22Rv1 (cell line): ENCODE data around the gene FSD1.

Source experiments
- H3K27ac ChIP-seq: fragments of 450-650 bp; 2 replicates; pipeline ENCODE4 v1.5.1; 2017
- ZFX ChIP-seq: fragments of 450-650 bp; IDR thresholded peaks from 2 replicates; pipeline ENCODE4 v1.6.1; 2017; ENCODE audit warnings: antibody characterized with exemption, borderline replicate concordance
- TF ChIP-seq, protein P1 (sequence below): fragments of 450-650 bp; IDR thresholded peaks from 2 replicates; pipeline ENCODE4 v1.5.1; 2017; ENCODE audit warnings: mild to moderate bottlenecking

Gene FSD1

DNA sequence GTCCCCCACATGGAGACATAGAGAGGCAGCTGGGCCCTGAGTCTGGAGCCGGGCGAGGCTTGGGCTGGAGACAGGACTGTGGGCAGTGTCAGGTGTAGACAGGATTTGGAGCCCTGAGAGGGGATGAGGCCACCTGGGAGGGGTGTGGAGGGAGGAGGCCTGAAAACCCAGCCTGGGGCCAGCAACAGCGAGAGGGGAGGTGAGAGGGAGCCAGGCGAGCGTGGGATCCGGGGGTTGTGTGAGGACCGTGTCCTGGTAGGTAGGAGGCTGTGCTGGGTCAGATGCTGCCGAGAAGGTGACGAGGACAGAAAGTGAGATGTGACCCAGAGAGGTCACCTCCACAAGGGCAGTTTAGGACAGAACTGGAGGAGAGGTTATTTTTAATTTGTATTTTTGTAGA lies 46.3 kb downstream of the FSD1 start:
- H3K27ac ChIP-seq: no peak overlapping the region
- TF ChIP-seq ZFX: no peak
- TF ChIP-seq, protein P1, sequence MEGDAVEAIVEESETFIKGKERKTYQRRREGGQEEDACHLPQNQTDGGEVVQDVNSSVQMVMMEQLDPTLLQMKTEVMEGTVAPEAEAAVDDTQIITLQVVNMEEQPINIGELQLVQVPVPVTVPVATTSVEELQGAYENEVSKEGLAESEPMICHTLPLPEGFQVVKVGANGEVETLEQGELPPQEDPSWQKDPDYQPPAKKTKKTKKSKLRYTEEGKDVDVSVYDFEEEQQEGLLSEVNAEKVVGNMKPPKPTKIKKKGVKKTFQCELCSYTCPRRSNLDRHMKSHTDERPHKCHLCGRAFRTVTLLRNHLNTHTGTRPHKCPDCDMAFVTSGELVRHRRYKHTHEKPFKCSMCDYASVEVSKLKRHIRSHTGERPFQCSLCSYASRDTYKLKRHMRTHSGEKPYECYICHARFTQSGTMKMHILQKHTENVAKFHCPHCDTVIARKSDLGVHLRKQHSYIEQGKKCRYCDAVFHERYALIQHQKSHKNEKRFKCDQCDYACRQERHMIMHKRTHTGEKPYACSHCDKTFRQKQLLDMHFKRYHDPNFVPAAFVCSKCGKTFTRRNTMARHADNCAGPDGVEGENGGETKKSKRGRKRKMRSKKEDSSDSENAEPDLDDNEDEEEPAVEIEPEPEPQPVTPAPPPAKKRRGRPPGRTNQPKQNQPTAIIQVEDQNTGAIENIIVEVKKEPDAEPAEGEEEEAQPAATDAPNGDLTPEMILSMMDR: no peak

DNA sequence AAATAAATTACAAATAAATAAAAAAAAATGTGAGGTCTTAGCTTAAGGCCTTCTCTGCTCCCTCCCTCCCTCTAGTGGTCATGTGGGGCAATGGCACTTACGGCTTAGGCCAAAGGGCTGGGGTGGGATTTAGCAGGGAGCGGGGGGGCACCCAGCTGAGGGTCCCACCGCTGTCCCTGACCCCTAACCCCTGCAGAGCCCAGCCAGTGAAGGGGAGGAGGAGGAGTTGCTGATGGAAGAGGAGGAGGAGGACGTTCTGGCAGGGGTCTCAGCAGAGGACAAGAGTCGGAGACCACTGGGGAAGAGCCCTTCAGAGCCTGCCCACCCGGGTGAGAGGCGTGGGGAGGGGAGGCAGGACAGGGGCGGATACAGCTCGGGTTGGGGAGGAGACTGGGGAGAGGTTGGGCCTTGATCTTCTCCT lies 48.3 kb downstream of the FSD1 start:
- H3K27ac ChIP-seq: no peak overlapping the region
- no peak for TF ChIP-seq ZFX
- TF ChIP-seq, protein P1: peak; percentile 89

DNA sequence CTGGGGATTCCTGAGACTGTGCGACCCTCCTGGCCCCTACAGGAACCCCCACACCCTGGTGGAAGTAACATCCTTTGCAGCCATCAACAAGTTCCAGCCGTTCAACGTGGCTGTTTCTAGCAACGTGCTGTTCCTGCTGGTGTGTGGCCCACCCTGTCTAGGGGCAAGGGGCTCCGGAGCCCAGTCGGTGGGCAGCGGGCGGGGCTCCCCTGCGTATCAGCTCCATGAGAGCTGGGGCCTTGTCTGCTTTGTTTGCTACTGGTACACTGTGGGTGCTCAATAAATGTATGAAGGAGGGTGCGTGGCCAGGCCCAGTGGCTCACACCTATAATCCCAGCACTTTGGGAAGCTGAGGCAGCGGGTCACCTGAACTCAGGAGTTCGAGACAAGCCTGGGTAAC lies 49.9 kb downstream of the FSD1 start:
- TF ChIP-seq ZFX: no peak
- TF ChIP-seq, protein P1: no peak

DNA sequence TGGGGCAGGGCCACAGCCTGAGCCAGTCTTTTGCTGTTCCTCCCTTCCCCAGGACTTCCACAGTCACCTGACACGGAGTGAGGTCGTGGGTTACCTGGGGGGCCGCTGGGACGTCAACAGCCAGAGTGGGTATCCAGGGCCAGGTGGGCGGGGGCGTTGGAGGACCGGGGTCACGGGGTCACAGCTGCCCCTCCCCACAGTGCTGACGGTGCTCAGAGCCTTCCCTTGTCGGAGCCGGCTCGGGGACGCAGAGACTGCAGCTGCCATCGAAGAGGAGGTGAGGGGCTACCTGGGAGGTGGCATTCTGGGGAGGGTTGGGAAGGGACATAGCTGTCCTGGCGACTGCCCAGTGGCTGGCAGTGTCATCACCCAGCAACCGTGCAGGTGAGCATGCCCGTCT lies 50.5 kb downstream of the FSD1 start:
- TF ChIP-seq, protein P1: no peak
- no peak for TF ChIP-seq ZFX
- no peak overlapping the region for H3K27ac ChIP-seq

More for the DNA sequence above, 49.9 kb downstream of the FSD1 start:
- H3K27ac ChIP-seq: no peak overlapping the region

DNA sequence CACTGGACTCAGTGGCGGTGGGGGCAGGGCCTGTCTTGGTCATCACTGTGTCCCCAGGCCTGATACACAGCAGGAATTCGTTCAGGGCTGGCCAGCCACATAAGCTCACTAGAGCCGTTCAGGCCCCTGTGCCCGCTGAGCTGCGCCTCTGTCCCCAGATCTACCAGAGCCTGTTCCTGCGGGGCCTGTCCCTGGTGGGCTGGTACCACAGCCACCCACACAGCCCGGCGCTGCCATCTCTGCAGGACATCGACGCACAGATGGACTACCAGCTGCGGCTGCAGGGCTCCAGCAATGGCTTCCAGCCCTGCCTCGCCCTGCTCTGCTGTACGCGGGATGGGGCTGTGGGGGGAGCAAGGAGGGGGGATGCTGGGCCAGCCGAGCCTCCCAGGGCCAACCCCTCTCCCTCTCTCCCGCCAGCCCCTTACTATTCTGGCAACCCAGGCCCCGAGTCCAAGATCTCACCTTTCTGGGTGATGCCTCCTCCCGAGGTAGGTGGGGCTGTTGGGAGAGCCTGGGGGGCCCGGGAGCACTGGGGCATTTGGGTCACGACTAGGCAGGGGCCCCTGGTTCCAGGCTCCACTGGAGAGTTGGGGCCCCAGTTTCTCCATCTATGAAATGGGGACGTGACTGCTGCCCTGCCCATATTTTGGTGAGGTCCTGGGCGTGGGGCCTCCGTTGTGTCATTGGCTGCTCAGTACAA lies 52.8 kb downstream of the FSD1 start:
- H3K27ac ChIP-seq: no peak overlapping the region
- no peak for TF ChIP-seq ZFX
- TF ChIP-seq, protein P1: no peak

DNA sequence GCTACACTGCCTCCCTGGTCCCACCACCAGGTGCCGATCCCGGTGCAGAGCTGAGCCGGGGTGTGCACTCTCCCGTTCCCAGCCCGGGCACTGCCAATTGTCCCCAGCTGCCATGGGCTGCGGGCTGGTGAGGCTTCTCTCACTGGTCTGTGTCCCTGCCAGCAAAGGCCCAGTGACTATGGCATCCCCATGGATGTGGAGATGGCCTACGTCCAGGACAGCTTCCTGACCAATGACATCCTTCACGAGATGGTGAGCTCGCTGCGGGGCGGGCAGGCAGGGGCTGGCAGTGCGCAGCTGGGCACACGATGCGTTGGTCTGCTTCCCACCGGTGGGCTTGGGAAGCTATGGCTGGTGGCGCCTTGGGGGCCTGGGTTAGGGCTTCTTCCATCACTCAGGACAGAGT lies 53.5 kb downstream of the FSD1 start:
- H3K27ac ChIP-seq: no peak overlapping the region
- TF ChIP-seq, protein P1: no peak
- no peak for TF ChIP-seq ZFX
